Inflammatory macrophage treated with lipopolysaccharide for 4 hours (primary cell): ENCODE measurements around the gene TENT4B.
"Not testable (repeated sequence)": the region's sequence is repeated elsewhere in the genome, so short reads cannot be mapped to it uniquely, and the experiment has no call there.

Experiments used
- DNase-seq: peaks from one replicate; pipeline ENCODE4 v3.0.0-alpha.2; 2020

The TENT4B gene

GRCh38 chr16:50152807-50153595 is at the start of gene TENT4B:
TENT4B (plus strand) TSS chr16:50153306; CDS start chr16:50153622, 316 bp downstream.
- DNase-seq: peak; percentile 83

GRCh38 chr16:50103764-50104163 is 49.3 kb upstream of the TENT4B start:
- DNase-seq: peak; percentile 75

- DNase-seq: no peak
Observed at GRCh38 chr16:50114357-50115129, 38.6 kb upstream of the TENT4B start.

- DNase-seq: no peak
Observed at GRCh38 chr16:50120711-50121110, 32.4 kb upstream of the TENT4B start.

- DNase-seq: no peak
Observed at GRCh38 chr16:50121278-50121677, 31.8 kb upstream of the TENT4B start.

- no peak for DNase-seq
Observed at GRCh38 chr16:50121721-50122445, 31.2 kb upstream of the TENT4B start.

- no peak for DNase-seq
Observed at GRCh38 chr16:50123417-50123816, 29.7 kb upstream of the TENT4B start.

GRCh38 chr16:50124769-50125168 is 28.3 kb upstream of the TENT4B start:
- peak; percentile 26 for DNase-seq

- DNase-seq: peak; percentile 27
Observed at GRCh38 chr16:50126183-50126582, 26.9 kb upstream of the TENT4B start.

GRCh38 chr16:50132571-50132970 is 20.5 kb upstream of the TENT4B start:
- DNase-seq: not testable (repeated sequence)

GRCh38 chr16:50133214-50133613 is 19.9 kb upstream of the TENT4B start:
- DNase-seq: no peak

- DNase-seq: no peak
Observed at GRCh38 chr16:50136399-50136798, 16.7 kb upstream of the TENT4B start.

GRCh38 chr16:50137268-50137667 is 15.8 kb upstream of the TENT4B start:
- DNase-seq: no peak

- DNase-seq: no peak
Observed at GRCh38 chr16:50139580-50139979, 13.5 kb upstream of the TENT4B start.

- no peak for DNase-seq
Observed at GRCh38 chr16:50144211-50144610, 8.9 kb upstream of the TENT4B start.

GRCh38 chr16:50146479-50147435 is 6.3 kb upstream of the TENT4B start:
- DNase-seq: no peak

GRCh38 chr16:50151322-50151721 is 1.8 kb upstream of the TENT4B start:
- no peak for DNase-seq

- DNase-seq: no peak
Observed at GRCh38 chr16:50151756-50152155, 1.4 kb upstream of the TENT4B start.

GRCh38 chr16:50152351-50152806 is 727 bp upstream of the TENT4B start:
- peak; percentile 20 for DNase-seq

- DNase-seq: peak; percentile 45
Observed at GRCh38 chr16:50153596-50154419, 702 bp downstream of the TENT4B start.

- peak; percentile 10 for DNase-seq
Observed at GRCh38 chr16:50154420-50154950, 1.4 kb downstream of the TENT4B start.
